ENCODE measurements around the gene MCAT. TPM values are rescaled to one million over a fixed set of nuclear protein-coding genes. Genes with fewer than 3 reads are reported as not detected.

MCAT gene
- total RNA-seq, 4 donors from 2014 or later, result 17.1 to 26.7 (median 22.1) TPM

DNA sequence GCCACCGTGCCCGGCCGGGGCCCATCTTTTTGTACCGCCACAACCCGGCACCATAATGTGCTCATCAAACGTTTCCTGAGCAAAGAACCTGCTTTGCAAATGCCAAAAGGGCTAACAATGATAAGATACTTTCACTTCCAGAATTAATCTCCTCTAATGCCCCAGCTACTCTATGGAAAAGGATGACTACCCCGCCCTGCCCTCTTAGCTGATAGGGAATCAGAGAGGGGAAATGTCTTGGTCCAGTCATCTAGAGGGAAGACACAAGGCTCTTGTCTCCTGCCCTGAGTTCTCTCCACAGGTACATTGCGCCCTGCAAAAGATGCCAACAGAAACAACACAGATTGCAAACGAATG, 54.6 kb downstream of the MCAT start:
- 0 to 41% methylated on average over 1 to 9 of the region's 9 CpGs for WGBS, 2 donors

GRCh38 chr22:43085658-43086606, 57.3 kb downstream of the MCAT start:
- WGBS, 2 donors, result 36 to 65% methylated on average over 16 to 19 of the region's 19 CpGs
- no peaks in the 10 kb centered on the region for H3K9me3 ChIP-seq
- no peak for DNase-seq
- no peaks in the 10 kb centered on the region for H3K36me3 ChIP-seq
- TF ChIP-seq, protein P1, sequence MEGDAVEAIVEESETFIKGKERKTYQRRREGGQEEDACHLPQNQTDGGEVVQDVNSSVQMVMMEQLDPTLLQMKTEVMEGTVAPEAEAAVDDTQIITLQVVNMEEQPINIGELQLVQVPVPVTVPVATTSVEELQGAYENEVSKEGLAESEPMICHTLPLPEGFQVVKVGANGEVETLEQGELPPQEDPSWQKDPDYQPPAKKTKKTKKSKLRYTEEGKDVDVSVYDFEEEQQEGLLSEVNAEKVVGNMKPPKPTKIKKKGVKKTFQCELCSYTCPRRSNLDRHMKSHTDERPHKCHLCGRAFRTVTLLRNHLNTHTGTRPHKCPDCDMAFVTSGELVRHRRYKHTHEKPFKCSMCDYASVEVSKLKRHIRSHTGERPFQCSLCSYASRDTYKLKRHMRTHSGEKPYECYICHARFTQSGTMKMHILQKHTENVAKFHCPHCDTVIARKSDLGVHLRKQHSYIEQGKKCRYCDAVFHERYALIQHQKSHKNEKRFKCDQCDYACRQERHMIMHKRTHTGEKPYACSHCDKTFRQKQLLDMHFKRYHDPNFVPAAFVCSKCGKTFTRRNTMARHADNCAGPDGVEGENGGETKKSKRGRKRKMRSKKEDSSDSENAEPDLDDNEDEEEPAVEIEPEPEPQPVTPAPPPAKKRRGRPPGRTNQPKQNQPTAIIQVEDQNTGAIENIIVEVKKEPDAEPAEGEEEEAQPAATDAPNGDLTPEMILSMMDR (IDR thresholded peaks at IDR 0.05), result no peak
- no peak for TF ChIP-seq POLR2A (IDR thresholded peaks at IDR 0.05)
- intact Hi-C loops (cut with DNase I), result loop anchor here (5.0 kb wide), 1 partner anchor 214 kb away; no protein-coding TSS in a partner anchor
- H3K4me1 ChIP-seq, result peaks cover 11 to 48% (median 16%) of the 10 kb centered on the region in 3 donors
- H3K4me3 ChIP-seq, result no peak overlapping the region
- peak overlapping the region in 2 of 4 donors; percentile 1 to 13 for H3K27ac ChIP-seq
- no peaks in the 10 kb centered on the region for H3K27me3 ChIP-seq

More for the DNA sequence above, 54.6 kb downstream of the MCAT start:
- DNase-seq, result no peak
- peak overlapping the region; percentile 78 to 84 (median 80) for H3K27ac ChIP-seq
- TF ChIP-seq POLR2A (IDR thresholded peaks at IDR 0.05), result no peak
- TF ChIP-seq, protein P1 (IDR thresholded peaks at IDR 0.05), result no peak
- intact Hi-C loops (cut with DNase I), result loop anchor here (5.0 kb wide), 1 partner anchor 216 kb away; no protein-coding TSS in a partner anchor
- H3K27me3 ChIP-seq, result no peaks in the 10 kb centered on the region
- no peaks in the 10 kb centered on the region for H3K36me3 ChIP-seq
- peaks cover 6 to 35% (median 16%) of the 10 kb centered on the region in 3 donors for H3K4me1 ChIP-seq
- no peaks in the 10 kb centered on the region for H3K9me3 ChIP-seq
- H3K4me3 ChIP-seq, result peak overlapping the region; percentile 64 to 87 (median 76)

Other genes with a start within 250 kb of the MCAT start
- 10 to 100 TPM; 25.8 to 46.0 (median 27.8) TPM for gene PACSIN2, start 128.2 kb downstream of the MCAT start, total RNA-seq
- 1 to 10 TPM; 1.8 to 7.2 (median 3.4) TPM for gene TTLL1, start 54.0 kb downstream of the MCAT start, total RNA-seq
- gene BIK, start 32.6 kb downstream of the MCAT start, total RNA-seq, result 10 to 100 TPM in 3 of 4 donors, 1 to 10 TPM in 1; 6.1 to 15.6 (median 13.5) TPM
- gene TSPO, start 8.2 kb upstream of the MCAT start, total RNA-seq, result 1,000 to 10,000 TPM in 1 of 4 donors, 100 to 1,000 TPM in 3; 737 to 1,827 (median 875) TPM
- 100 to 1,000 TPM; 109 to 211 (median 122) TPM for gene TTLL12, start 43.7 kb upstream of the MCAT start, total RNA-seq
- gene SCUBE1, start 200.0 kb upstream of the MCAT start, total RNA-seq, result 1 to 10 TPM in 3 of 4 donors, under 1 TPM in 1; 0.38 to 4.0 (median 2.1) TPM